WTC11 (cell line): ENCODE results near the gene CTDSPL. TPM values are rescaled to one million over a fixed set of nuclear protein-coding genes. Genes with fewer than 3 reads are reported as not detected.

Experiments
- ATAC-seq: fragments of 200-7000 bp; cut with Tn5 transposase; 2 replicates; pipeline ENCODE4 v1.10.0; 2021; ENCODE audit warnings: mild to moderate bottlenecking, moderate library complexity
- CTCF ChIA-PET: fragments of 300-600 bp; sonication (Branson Sonifier 250); formaldehyde crosslinking; loops from one replicate; lab custom pipeline; 2021; ENCODE audit warnings: antibody characterized with exemption; lab: Charles Lee
- POLR2A ChIA-PET: fragments of 350-600 bp; sonication (Branson Sonifier 250); formaldehyde crosslinking; loops from one replicate; lab custom pipeline; 2021; ENCODE audit warnings: antibody characterized with exemption; lab: Charles Lee
- DNase-seq: peaks from one replicate; pipeline ENCODE4 v3.0.0; 2021; ENCODE audit warnings: low spot score
- H3K27ac Mint-ChIP-seq: 2 replicates; pipeline ENCODE4 v1.8.0; 2021; ENCODE audit warnings: mixed read lengths
- H3K27me3 Mint-ChIP-seq: 2 replicates; pipeline ENCODE4 v1.8.0; 2021; ENCODE audit warnings: low read depth, mild to moderate bottlenecking, moderate library complexity, mixed read lengths
- H3K36me3 Mint-ChIP-seq: 2 replicates; pipeline ENCODE4 v1.8.0; 2021; ENCODE audit warnings: mixed read lengths
- H3K4me1 Mint-ChIP-seq: 2 replicates; pipeline ENCODE4 v1.8.0; 2022; ENCODE audit warnings: mixed read lengths
- H3K4me3 Mint-ChIP-seq: 2 replicates; pipeline ENCODE4 v1.8.0; 2021; ENCODE audit warnings: mild to moderate bottlenecking, moderate library complexity, mixed read lengths
- H3K9me3 Mint-ChIP-seq: 2 replicates; pipeline ENCODE4 v1.8.0; 2021; ENCODE audit warnings: mixed read lengths
- ATF6 ChIP-seq: sonication (generic); formaldehyde crosslinking; IDR thresholded peaks from 2 replicates; pipeline ENCODE4 v1.8.1; 2023; ENCODE audit warnings: mild to moderate bottlenecking, missing genetic modification reagents
- E2F5 ChIP-seq: sonication (generic); formaldehyde crosslinking; IDR thresholded peaks from 2 replicates; pipeline ENCODE4 v1.8.1; 2022; ENCODE audit warnings: mild to moderate bottlenecking, moderate library complexity, missing genetic modification reagents
- ELF4 ChIP-seq: sonication (generic); formaldehyde crosslinking; IDR thresholded peaks from 2 replicates; pipeline ENCODE4 v1.8.1; 2022; ENCODE audit warnings: low read depth, mild to moderate bottlenecking, moderate library complexity, missing genetic modification reagents
- NR1H2 ChIP-seq: sonication (generic); formaldehyde crosslinking; IDR thresholded peaks from 2 replicates; pipeline ENCODE4 v1.9.0; 2021; ENCODE audit warnings: mild to moderate bottlenecking, moderate library complexity, missing genetic modification reagents
- RELA ChIP-seq: sonication (generic); formaldehyde crosslinking; IDR thresholded peaks from 2 replicates; pipeline ENCODE4 v1.8.1; 2022; ENCODE audit warnings: missing genetic modification reagents, mild to moderate bottlenecking, borderline replicate concordance
- SMAD4 ChIP-seq: sonication (generic); formaldehyde crosslinking; IDR thresholded peaks from 2 replicates; pipeline ENCODE4 v1.8.0; 2022; ENCODE audit warnings: mild to moderate bottlenecking, missing genetic modification reagents
- ZBTB43 ChIP-seq: sonication (generic); formaldehyde crosslinking; IDR thresholded peaks from 2 replicates; pipeline ENCODE4 v1.8.1; 2023; ENCODE audit warnings: mild to moderate bottlenecking, missing genetic modification reagents
- ZNF317 ChIP-seq: sonication (generic); formaldehyde crosslinking; IDR thresholded peaks from 2 replicates; pipeline ENCODE4 v1.8.1; 2023; ENCODE audit warnings: low read depth, mild to moderate bottlenecking, moderate library complexity, missing genetic modification reagents, borderline replicate concordance
- ZNF416 ChIP-seq: fragments of 250-450 bp; sonication (Bioruptor Pico); IDR thresholded peaks from 2 replicates; pipeline ENCODE4 v1.9.0; 2021; ENCODE audit warnings: mild to moderate bottlenecking, inconsistent platforms
- total RNA-seq: library from RNA; stranded (reverse); gene quantifications from 3 replicates; pipeline ENCODE4 v1.2.3, GENCODE V29; 2021
- TF ChIP-seq, protein P1 (sequence below): fragments of 250-450 bp; sonication (Bioruptor Pico); IDR thresholded peaks from 2 replicates; pipeline ENCODE4 v1.9.0; 2021; ENCODE audit warnings: mild to moderate bottlenecking
- TF ChIP-seq, protein P2 (sequence below): fragments of 250-450 bp; sonication (Bioruptor Pico); conservative IDR thresholded peaks from 2 replicates; pipeline ENCODE4 v1.9.0; 2021; ENCODE audit warnings: mild to moderate bottlenecking

Gene CTDSPL
- total RNA-seq, 1 experiment from 2014 or later, result 41.2 TPM

DNA sequence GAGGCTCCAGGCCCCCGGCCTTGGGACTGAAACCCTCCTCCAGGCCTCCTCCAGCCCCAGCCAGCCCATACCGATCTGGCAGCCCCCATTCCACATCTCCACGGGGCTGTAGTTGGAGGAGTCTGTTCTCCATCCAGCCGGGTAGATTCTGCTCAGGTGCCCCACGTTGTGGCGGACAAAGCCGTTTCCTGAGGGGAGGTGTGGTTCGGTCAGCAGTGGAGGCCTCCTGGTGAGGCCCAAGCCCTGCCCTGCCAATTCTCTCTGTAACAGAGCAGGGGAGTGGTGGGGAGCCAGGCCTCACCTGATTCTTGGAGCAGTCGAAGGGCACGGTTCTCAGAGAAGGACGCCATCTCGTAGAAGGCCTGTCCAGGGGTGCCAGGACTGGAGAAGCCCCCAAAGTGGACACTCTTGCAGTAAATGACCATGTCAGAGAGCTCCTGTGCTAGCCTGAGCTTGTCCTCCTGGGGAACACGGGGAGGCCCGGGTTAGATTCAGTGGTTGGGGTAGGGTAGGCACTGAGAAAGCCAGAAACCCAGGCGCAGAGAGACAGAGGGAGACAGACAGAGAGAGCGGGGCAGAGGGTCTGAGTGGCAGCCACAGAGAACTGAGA lies 147.4 kb downstream of the CTDSPL start:
- ChIA-PET POLR2A (no interaction called here), CTCF (interaction anchor here (1.8 kb wide), 1 partner anchor 12 kb away, joined by 5 read pairs; no protein-coding TSS in a partner anchor)
- no peaks in the 10 kb centered on the region for H3K9me3 Mint-ChIP-seq

More for the DNA sequence above, 147.4 kb downstream of the CTDSPL start:
- TF ChIP-seq, protein P1, sequence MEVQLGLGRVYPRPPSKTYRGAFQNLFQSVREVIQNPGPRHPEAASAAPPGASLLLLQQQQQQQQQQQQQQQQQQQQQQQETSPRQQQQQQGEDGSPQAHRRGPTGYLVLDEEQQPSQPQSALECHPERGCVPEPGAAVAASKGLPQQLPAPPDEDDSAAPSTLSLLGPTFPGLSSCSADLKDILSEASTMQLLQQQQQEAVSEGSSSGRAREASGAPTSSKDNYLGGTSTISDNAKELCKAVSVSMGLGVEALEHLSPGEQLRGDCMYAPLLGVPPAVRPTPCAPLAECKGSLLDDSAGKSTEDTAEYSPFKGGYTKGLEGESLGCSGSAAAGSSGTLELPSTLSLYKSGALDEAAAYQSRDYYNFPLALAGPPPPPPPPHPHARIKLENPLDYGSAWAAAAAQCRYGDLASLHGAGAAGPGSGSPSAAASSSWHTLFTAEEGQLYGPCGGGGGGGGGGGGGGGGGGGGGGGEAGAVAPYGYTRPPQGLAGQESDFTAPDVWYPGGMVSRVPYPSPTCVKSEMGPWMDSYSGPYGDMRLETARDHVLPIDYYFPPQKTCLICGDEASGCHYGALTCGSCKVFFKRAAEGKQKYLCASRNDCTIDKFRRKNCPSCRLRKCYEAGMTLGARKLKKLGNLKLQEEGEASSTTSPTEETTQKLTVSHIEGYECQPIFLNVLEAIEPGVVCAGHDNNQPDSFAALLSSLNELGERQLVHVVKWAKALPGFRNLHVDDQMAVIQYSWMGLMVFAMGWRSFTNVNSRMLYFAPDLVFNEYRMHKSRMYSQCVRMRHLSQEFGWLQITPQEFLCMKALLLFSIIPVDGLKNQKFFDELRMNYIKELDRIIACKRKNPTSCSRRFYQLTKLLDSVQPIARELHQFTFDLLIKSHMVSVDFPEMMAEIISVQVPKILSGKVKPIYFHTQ (CRISPR knock-in tag), result no peak
- no peak for TF ChIP-seq ZBTB43
- TF ChIP-seq ZNF317 (CRISPR knock-in tag), result no peak
- no peak for TF ChIP-seq SMAD4 (CRISPR knock-in tag)
- TF ChIP-seq ELF4, result no peak
- TF ChIP-seq, protein P2, sequence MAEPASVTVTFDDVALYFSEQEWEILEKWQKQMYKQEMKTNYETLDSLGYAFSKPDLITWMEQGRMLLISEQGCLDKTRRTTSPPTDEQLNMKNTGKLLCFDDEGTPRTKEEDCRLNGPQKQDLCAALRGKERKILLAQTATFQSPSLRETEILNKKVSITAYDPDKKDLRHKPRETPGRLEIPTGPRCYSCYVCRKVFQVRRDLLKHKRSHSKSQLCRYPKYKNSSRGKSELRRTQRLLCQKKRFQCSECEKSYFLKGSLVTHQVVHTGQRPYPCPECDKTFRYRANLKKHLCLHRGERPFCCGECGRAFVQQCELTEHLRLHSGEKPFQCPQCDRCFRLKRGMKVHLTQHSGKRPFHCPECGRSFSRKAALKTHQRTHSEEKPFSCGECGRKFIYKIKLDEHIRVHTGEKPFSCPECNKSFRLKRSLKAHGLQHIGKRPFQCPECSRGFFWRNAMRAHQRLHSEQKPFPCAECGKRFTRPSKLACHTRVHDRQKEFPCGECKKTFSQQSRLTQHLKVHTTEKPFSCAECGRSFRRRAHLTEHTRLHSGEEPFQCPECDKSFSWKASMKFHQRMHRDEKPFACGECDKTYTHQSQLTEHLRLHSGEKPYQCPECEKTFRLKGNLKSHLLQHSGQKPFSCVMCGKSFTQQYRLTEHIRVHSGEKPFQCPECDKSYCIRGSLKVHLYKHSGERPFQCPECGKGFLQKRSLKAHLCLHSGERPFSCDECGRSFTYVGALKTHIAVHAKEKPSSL (CRISPR knock-in tag), result no peak
- TF ChIP-seq E2F5 (CRISPR knock-in tag), result no peak
- TF ChIP-seq RELA (CRISPR knock-in tag), result no peak
- no peak for TF ChIP-seq ATF6 (CRISPR knock-in tag)
- no peak for TF ChIP-seq NR1H2
- no peak for TF ChIP-seq ZNF416 (CRISPR knock-in tag)
- DNase-seq (no peak), ATAC-seq (no peak)
- Mint-ChIP-seq H3K27me3 (no peaks in the 10 kb centered on the region), H3K4me1 (peaks cover 3% of the 10 kb centered on the region; the same call in 1 of the 2 replicates), H3K4me3 (no peak overlapping the region), H3K27ac (no peak overlapping the region), H3K36me3 (peaks cover 14% of the 10 kb centered on the region; the same call in 1 of the 2 replicates)
